HG02943 (cell line): Measurements from ENCODE around the gene DOCK2.
"Not testable (repeated sequence)": the region's sequence is repeated elsewhere in the genome, so short reads cannot be mapped to it uniquely, and the experiment has no call there.

Source experiments
- ATAC-seq: cut with Tn5 transposase; IDR thresholded peaks from one replicate; pipeline ENCODE4 v1.9.1; 2021; ENCODE audit warnings: mild to moderate bottlenecking, low read depth, moderate library complexity; ENCODE audit not compliant: unreplicated experiment

DOCK2 gene

DNA sequence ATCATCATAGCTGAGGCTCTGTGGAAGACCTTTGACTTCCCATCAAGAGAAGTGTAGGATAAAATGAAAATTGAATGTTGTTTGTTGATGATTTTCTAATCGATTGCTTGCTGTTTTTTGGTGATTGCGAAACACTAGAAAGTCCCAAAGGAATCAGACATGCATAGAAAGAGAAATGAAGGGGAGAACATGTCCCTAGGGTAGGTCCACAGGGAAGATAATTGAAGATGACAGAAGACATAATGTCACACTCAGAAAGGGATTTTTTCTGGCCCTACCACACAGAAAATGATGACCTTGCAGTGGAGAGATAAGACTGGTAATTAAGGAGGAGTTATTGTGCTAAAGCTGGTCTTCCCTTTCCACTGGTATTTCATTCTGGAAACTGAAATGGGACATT is 280.4 kb downstream of the DOCK2 start:
- ATAC-seq, result no peak

DNA sequence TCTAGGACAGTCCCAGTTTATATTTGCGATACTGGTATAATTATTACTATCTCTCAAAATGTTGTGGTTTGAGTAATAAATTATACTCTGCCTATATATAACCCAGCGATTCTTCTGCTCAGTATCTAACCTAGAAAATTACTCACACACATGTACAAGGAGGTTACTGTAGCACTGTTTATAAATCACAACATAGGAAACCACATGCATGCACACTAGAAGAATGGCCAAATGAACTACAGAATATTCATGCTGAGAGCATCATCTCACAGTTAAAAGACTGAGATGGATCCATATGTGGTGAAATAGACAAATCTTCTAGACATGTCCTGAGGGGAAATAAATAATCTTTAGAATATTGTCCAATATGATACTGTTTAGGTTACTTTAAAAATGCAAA is 281.2 kb downstream of the DOCK2 start:
- no peak for ATAC-seq

DNA sequence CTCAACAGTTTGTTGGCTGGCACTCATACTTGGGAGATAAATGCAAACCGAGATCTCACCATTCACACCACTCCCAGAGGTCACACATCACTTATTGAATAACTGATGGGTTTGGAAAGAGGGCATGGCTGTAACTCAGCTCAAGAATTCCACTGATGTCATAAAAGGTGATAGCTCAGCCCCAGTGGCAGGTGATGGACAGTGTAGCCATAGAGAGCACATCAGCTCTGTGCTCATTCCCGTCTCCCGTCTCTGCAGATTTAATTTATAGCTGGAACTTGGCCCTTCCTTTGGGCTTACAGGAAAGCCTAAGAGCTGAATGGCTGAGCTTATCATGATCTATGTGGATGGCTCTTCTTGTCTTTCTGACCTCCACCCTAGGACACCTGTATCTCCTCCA is 283.4 kb downstream of the DOCK2 start:
- ATAC-seq, result no peak

DNA sequence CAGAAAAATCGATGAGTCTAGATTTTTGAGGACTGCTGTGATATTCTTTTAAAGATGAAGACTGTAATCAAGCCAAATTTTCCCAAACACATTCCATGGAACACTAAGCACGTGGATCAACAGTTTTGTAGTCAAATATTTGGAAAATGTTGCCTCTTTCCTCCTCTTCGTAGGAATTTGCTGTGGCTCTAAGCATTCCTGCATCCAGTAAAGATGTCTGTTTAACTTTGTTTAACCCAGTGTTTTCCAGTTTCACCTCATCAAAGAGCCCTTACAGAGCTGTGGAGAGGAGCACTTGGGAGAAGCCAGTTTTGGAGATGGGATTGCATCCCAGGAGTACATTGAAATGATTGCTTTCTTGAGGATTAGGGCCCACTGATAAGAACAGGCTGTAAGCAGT is 284.3 kb downstream of the DOCK2 start:
- no peak for ATAC-seq

DNA sequence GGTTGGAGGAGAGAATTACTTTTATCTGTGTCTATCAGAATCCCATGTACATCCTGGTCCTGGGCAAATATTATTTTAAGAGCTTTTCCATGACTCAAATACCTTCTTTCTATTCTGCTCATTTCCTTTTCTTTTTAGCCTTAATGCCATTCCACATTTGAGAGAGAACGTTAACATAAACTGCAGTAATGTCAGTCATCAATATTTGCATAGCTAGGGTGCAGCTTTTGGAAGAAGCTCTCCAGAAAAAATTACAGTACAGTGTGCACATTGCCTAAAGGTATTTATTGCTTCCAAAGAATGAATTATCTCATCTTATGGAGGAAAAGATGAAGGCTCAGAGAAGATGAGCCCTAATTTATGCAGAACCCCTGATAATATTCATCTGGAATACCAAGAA is 284.9 kb downstream of the DOCK2 start:
- ATAC-seq, result no peak

DNA sequence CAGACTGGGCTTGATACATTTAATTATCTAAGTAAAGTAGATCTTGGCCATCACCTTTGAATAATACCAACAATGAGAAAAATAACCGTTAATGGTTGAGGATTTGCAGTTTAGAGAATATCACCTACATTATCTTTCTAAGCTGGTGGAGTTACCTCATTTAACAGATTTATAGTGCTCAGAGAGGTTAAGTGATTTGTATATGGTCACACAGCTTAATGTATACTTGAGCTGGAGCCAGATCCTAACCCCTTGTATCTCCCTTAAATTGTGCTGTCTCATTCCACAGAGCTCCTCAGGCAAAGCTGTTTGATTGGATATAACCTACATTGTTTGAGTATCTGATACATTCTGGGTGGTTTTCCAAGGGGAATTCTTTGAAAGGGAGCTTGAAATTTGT is 285.4 kb downstream of the DOCK2 start:
- no peak for ATAC-seq

DNA sequence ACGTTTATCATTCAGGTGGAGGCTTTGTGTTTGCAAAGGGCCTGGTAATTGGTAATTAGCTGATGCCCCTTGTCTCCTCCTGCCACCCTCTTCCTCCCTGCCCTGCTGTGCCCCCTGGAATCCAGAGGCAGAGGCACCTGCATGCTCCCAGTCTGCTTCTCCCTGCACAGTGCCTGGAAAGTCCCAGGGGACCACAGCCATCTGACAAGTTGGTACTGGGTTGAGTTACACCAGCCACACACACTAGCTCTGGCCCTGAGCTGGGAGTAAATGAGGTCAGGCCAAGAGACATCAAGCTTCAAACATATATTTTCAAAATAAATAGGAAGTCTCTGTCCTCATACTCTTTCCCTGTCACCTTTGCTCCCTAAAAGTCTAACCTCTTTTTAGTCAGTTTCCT is 286.9 kb downstream of the DOCK2 start:
- no peak for ATAC-seq

DNA sequence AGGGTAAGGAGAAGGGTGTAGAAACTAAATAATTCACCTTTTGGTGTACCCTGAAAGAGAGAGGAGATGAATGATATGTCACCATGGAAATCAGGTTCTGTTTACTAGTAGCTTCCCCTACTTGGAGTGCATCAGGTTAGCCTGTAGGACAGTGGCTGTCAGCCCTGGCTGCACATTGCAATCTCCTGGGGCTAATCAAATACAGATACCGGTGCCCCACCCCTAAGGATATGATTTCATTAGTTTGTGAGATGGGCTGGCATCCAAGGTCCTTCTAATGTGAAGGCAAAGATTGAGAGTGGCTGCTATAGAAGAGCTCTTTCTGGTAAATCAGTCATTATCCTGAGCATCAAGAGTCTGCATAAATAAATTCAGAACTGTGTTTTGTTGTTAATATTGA is 296.1 kb downstream of the DOCK2 start:
- no peak for ATAC-seq

DNA sequence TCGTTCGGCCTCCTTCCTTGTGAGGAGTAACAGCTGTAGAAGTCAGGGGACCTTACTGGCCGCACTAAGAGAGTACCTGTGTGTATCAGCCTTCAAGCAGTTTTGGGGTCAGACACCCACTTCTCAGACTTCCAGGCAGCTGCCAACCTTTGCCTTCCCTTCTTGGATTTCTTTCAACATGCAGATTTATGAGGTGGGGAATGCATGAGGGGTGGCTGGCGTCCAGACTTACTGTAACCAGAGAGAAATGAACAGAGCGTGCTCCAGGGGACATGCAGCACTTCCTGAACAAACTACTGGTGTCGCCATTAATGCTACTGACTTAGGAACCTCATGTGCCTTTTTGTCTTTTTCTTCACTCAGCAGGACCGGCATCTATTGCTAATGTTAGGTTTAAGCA is 296.5 kb downstream of the DOCK2 start:
- ATAC-seq, result no peak

DNA sequence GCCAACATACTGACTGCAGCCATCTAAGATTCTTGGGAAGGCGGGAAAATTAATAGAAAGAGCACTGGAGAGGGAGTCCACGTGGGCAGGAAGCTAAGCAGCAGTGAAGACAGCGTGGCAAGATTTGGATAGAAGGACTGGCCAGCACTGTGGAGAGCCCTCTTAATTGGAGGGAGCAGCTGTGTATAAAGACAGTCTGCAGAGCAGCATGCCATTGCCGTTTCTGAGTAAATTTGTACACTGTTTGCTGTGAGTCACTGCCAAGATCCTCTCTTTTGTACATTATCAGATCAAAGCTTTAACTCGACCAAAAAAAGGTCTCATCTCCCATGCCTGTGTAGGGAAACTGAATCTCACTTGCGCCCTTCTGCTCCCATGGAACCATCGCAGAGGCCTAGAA is 297.9 kb downstream of the DOCK2 start:
- ATAC-seq, result no peak

DNA sequence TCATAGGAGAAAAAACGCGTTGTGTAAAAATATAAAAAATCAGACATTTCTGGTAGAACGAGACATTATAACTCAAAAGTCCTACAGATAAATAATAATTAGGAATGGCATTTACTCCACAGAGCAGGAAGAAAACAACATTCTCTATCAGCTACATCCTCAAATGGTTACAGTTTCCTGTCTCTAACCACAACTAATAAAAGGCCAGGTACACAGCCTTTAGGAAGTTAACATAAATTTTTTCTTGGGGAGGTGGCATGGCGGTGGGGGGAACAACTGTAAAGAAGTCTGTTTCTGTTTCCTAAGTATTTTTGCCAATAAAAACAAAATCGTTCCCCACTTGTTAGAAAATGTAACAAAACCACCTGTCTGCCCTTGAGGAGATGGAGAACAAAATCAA is 298.7 kb downstream of the DOCK2 start:
- no peak for ATAC-seq

DNA sequence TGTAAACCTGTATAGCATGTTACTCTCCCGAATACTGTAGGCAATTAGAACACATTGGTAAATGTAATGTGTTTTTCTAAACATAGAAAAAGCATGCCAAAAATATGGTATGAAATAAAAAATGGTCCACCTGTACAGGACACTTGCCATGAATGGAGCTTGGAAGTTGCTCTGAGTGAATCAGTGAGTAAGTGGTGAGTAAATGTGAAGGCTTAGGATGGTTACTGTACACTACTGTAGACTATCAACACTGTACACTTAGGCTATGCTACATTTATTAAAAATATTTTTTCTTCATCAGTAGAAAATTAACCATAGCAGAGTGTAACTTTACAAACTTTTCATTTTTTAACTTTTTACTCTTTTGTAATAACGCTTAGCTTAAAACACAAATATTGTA is 301.4 kb downstream of the DOCK2 start:
- no peak for ATAC-seq

DNA sequence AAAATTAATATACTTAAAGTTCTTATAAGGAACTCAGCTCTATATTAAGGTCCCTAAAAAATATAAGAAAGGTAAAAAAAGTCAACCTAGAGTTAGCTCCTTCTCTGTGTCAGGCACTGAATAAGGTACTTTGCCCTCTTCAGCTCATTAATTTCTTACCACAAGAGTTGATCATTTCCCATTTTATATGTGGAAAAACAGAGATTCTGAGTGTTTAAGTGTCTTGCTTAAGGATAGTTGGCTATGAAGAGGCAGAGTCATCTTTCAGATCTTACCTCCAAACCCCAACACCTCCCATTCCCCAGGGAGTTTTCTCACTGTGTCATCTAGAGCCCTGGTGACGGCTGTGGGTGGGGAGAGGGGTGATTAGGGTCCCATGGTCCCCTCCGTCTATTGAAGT is 302.7 kb downstream of the DOCK2 start:
- no peak for ATAC-seq

DNA sequence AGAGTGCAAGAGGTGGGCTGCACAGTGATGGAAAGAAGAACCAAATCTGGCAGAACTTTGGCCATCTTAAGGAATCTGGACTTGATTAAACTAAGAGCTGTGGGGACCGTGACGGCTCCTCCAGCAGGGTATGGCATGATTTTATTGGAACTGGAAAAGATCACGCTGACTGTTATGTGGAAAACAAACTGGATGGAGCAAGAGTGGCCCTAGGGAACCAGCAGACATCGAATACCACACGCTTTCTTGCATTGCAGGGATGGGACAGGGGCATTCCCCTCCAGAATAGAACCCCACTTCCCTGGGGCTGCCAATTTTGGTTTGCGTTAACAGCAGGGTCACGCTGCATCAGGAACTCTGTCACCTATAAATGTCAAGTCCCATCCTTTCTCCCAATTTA is 304.5 kb downstream of the DOCK2 start:
- no peak for ATAC-seq

DNA sequence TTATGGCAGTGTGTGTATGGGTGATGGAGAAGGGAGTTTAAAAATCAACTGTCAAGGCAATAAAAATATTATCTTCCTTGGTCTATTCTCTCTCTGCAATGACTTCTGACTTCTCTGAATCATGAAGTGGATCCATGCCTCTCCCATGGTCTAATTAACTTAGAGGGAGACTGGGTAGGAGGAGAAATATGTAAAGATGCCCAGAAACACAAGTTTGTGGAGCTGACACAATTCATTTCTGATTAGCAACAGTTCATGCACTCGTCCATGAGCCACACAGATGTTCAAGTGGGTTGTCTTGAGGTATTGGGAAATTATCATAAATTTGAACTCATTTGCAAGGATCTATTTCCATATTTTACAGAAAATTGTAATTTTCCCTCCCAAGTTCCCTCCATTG is 305.1 kb downstream of the DOCK2 start:
- no peak for ATAC-seq

DNA sequence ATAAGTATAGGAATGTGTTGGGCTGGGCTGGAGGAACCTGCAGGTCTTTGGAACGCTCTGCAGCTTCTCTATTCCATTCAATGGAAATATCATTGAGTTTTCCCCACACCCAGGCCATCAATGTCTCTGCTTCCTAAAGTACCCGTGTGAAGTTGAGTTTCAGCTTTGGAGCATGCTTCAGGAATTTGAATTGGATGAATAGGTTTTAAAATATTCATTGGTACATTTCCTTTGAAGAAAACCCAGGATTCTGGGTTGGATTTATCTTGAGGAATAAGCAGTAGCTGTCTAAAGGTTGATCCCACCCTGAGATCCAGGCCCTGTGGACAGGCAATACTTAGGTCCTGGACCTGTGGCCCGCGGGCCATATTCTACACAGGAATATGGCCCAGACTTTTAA is 306.0 kb downstream of the DOCK2 start:
- no peak for ATAC-seq

DNA sequence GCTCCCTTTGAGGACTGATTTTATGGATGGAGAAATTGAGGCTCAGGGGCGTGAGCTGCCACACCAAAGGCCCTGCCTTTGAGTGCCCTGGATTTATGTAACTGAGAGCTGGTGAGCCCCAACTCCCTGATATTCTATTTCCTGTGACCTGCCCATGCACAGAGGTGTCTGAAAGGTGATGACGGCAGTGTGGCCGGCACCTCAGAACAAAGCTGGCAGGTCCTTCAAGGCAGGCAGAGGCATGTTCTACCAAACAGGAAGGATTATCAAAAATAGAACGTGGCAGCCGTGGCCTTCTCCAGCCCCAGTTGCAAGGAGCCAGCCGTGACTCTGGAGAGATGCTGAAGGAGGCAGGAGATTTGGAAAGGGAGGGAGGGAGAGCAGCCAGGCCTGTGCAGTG is 307.0 kb downstream of the DOCK2 start:
- no peak for ATAC-seq

DNA sequence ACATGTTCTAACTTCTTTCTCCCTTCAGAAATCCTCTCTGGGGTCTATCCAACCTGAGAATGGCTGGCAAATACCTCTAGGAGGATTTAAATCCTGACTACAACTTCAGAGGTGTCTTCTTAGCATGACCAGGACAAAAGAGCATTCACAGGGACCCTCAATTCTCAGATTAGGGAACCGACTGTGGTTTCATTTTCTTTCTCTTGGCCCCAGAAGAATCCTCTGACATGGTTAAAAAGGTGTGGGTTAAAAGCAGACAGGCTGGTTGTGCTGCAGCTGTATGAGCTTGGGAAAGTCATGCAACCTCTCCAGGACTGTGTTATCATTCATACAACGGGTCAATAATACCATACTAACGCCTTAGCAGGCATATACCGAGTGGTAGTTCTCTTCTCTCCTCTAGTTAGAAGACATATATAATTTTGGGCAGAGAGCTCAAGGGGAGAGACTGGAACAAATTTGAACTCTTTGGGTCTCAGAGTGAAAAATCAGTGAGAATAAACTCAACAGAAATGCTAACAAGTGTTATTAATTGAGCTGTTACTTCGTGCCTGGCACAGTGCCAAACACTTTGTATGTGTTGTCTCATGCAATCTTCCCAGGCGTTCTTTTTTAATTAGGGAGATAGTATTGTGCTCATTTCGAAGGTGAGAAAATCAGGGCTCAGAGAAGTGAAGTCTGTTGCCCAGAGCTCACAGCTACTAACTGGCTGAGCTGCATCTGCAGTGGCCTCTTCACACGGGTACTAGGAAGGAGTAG is 308.0 kb downstream of the DOCK2 start:
- ATAC-seq, result no peak

DNA sequence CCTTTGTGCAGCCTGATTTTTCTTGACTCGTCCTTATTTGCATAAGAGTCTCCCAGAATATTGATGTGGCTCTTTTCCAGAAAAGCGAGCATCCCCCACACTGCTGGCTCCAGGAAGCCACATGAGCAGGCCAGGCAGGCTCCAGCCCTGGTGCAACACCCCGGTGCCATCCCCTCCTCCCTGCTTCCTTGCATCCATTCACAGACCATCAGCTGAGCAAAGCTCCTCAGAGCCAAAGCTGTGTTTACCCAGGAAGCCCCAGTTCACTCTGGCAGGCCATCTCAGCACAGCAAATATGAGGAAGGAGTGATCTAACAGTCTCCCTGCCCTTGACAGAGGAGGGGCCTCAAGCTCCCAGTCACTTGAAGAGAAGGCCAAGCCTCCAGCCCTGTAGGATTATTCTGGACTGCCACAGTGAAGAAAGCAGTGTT is 308.8 kb downstream of the DOCK2 start:
- no peak for ATAC-seq

DNA sequence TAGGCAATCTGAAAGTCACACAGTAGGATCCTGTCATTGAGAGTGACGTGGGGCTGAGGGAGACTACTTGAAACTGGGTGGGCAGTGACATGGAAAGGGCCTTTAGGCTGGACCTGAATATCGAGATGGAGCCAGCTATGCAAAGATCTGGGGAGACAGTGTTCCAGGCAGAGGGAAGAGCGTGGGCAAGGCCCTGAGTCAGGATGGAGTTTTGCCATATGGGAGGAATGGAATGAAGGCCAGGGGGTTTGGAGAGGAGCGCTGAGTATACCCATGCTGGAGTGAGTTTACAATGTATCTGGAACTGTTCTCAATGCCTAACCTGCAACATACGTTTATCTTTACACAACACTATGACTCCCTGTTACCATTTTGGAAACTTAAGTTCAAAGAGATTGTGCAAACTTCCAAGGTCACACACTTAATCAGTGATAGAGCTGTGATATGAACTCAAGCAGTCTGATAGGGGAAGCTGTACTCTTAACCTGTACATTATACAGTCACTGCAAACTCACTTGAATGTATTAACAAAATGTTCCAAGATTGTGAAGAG is 309.7 kb downstream of the DOCK2 start:
- no peak for ATAC-seq

DNA sequence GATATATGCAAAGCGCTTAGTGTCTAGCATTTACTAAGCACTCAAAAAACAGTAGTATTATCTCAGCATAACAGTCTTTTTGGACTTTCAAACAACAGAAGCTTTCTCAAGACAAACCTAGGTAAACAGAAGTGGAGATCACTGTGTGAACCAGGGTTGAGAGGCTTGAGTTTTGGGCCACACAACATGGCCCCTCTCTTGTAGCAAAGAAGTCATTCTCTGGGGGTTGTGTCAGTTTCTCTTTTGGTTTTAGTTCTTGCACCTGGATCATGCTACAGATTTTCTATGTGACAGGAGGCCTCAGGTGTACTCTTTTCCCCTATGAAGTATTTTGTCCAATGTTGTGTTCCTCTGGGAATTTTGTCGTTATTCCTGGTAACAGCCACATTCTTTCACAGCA is 313.3 kb downstream of the DOCK2 start:
- ATAC-seq, result no peak

DNA sequence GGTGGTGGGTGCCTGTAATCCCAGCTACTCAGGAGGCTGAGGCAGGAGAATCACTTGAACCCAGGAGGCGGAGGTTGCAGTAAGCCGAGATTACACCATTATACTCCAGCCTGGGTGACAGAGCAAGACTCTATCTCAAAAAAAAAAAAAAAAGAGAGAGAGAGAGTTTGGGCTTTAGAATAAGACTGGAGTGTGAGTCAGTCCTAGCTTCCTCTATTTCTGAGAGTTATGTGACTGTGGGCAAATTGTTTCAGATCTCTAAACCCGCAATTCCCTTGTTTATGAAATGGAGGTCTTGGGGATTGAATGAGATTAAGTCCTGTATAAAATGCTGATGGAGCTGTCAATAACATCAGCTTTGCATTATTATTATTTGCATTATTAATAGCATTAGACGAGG is 316.1 kb downstream of the DOCK2 start:
- ATAC-seq, result not testable (repeated sequence)

DNA sequence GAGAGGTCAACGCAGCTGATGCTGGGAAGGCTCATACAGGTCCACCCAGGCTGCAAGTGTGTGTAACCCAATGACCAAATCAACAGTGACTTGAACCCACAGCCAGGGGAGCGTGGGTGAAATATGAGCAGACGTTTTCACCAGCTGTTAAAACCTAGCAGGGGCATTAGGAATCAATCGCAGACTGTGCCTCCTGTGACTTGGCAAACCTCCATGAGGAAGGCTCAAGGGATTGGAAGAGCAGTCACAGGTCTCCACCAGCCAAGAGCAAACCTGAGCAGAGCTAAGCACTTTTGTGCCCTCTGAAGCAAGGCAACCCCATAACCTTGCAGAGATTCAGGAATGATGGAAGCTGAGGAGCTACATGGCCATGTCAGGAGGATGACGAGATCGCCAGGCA is 317.7 kb downstream of the DOCK2 start:
- ATAC-seq, result no peak
